HG02588 (cell line): Measurements from ENCODE around the gene MBP.
"Not testable (repeated sequence)": the region's sequence is repeated elsewhere in the genome, so short reads cannot be mapped to it uniquely, and the experiment has no call there.

ENCODE experiments used
- ATAC-seq: cut with Tn5 transposase; IDR thresholded peaks from one replicate; pipeline ENCODE4 v1.9.1; 2021; ENCODE audit warnings: mild to moderate bottlenecking, moderate library complexity; ENCODE audit not compliant: unreplicated experiment

MBP gene

DNA sequence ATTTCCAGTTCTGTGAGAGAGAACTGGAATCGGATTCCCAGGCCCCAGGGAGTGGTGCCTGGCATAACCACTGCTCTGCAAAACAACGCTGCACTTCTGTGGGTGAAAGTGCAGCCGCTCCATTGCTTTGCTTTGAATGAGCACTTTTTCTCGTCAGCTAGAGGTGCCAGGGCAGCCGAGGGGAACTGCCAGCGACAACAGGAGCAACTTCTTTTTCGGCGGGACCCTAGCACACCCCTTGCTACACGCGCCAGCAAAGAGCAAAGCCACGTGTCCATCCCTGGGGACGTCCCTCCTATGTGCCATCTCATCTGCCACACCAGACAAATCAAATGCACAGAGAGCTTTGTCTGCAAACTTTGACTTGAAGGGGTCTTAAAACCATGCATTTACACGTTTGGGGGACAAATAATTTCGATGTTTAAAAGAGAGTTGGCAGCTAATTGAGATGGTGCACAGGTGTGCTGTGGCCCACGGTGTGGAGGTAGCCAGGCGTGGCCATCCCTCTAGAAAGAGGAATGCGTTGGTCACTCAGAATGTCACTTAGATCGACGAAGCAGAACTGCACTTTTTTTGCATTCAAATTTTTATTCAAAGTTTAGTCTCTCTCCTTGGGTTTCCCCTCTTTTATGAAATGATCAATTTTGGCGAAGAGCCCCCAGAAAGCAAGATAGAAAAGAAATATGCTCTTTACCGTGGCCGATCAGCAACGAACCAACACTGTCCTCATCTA, 151.8 kb downstream of the MBP start:
- ATAC-seq = peak; percentile 24

DNA sequence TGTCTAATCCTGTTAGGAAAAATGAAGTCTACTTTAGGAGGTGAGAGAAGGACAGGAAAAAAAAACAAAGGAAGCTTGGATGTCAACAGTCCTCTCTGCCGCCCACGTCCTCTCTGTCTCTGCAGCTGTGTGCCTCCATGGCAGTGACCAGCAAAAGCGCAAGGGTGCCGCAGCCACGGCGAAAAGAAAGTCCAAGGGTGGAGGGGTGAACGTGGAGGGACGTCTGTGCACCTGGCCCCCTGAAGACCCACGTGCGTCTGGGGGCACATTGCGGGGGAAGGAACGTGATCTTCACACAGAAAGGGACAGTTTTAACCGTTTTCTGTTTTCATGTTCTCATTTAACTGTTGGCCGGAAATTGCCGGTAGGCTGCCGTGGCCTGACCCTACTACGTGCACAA, 152.7 kb downstream of the MBP start:
- no peak for ATAC-seq

DNA sequence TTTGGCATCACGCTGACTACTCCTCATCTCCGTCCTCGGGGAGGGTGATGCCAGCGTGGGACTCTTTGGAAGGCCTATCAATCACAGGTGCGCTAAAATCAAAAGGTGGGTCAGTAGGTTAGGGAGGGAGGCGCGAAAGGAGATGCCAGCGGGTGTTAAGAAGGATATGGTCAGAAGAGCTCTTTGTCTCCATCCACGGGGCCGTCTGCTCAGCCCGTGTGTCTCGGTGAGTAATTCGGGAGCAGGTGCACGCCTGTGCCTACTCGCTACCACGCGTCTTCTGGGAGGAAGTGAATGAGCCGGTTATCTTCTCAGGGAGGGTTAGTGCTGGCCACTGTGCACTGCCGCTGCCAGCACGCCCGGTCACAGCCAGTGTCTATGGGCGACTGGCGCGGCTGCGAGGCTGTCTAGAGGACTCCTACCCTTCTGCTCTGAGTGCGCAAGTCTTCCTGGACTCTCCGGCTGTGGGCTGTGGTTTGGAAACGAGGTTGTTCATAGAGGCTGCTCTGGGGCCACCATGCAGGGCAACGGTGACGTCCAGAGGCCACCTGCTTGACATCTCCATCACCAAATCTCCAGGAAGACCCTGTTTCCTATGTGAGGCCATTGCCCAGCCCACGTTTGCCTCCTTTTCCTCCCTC, 153.4 kb downstream of the MBP start:
- no peak for ATAC-seq

DNA sequence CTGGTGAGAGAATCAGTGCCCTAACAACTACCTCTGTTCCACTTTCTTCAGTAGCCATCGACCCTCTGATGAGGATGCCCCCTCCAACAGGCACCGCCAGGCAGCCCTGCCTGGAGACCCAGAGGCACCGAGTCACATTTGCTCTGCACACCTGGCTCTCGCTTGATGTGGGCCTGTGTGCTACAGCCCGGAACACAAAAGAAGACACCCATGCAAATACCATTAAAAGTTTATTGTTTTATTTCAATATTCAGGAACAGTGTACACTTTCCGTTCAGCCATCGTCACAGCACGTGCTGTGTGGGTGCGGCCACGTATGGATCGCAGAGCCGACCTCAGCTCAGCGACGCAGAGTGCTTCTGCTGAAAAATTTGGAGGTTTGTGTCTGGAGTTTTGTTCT, 154.0 kb downstream of the MBP start:
- ATAC-seq = no peak

DNA sequence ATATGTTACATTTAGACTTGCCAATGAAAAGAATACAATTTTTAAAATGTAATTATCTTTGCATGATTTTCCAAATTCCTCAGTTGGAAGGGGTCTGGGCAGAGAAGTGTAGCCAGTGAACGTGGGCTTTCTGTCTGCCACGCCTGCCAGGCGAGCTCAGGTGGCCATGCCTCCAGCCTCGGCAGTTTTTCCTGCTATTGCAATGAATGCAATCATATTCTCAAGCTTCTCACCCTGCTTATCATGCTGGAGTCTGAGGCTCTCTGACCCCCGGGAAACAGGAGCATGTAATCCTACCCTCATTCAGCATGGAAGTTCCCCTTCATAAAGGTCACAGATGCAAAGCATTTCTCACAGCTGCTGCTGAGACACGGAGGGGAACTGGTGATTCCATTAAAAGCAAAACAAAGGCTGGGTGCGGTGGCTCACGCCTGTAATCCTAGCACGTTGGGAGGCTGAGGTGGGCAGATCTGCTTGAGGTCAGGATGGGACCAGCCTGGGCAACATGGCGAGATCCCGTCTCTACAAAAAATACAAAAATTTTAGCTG, 154.8 kb downstream of the MBP start:
- no peak for ATAC-seq

DNA sequence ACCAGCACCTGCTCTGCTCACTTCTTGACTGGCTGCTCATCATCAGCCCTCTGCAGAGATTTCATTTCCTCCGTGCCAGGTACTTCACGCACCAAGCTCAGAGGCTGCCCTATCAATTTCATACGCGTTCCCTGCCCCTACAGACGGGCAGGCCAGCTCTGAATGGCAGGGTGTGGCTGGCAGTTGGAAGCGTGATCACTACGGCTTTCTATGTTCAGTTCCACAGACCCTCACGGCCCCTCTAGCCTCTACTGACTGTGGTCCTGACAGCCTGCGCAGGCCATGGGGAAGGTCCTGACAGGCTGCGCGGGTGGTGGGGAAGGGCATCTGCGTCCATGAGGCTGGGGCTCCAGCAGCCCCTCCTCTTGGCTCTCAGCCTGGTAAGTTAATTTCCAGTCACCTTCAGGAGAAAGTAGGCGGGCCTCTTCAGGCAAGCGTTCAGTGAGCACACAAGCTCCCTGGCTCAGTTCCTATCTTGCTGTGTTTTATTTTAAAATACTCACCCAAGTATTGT, 155.4 kb downstream of the MBP start:
- no peak for ATAC-seq

DNA sequence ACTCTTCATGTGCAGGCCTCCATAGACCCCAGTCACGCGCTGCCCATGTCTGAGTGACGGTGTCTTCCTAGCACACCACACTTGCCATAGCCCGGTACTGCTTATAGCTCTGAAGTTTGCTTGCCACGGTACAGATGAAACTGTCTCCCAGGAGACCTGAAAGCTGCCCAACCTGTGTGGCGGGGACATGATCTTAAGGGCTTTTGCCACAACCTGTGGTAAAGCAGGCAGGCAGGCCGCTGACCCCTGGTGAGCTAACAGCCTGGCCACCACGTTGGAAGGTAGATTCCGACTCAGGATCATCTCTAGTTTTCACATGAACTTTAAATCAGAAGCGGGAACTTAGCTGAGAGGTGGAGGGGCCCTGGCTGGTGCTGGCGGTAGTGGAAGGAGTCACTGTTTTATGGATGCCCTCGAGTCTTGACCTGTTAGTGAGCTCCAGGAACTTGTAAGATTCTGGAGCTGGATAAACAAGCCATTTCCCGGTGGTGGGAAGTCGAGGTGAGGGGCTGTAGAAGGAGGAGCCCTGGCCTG, 156.9 kb downstream of the MBP start:
- no peak for ATAC-seq

DNA sequence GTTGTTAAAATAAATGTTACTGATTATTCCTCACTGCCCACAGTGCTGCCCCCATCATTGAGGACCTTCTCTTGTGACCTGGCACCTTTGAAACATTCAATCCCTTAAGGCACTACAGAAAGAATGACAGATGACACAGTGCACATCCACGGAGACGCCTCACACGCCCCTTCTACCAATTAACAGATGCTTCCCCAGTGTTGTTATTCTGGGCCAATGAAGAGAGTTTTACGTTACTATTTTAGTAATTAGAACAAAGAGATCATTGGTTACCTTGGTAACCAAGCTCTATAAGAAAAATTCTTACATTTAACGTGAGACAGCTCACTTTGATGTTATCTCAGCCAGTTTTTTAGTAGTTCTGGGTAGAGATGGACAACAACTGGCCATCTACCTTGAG, 158.2 kb downstream of the MBP start:
- no peak for ATAC-seq

DNA sequence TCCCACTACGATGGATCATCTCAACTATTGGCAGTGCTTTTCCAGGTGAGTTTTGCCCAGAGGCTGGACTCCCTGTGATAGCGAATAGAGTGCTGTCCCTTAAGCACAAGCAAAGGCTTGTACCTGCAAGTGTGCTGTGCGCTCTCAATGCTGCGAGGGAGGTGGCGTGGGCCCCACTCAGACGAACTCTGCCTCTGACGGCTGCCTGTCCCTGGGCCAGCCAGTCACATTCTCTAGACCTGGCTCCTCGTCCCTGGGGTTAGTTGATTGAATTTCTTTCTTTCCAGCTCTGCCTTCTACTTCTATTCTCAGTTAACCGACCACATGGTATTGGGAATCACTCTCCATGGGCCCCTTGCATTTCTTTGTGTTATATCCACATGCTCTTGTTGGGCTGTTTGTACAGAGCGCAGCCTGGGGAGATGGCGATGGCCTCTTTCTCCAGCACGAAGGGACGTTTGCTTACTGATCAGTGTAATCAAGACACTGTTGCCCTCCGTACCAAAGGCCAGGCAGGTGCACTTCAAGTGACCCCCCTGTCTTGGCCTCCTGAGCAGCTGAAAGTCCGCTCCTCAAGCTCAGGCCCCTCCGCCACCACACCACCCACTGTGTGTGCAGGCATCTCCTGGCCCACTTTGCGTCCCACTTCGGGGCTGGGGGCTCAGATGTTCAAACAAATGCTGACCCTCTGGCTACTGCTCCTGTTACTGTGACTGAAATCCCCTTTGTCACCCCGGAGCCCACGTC, 158.9 kb downstream of the MBP start:
- ATAC-seq = no peak

DNA sequence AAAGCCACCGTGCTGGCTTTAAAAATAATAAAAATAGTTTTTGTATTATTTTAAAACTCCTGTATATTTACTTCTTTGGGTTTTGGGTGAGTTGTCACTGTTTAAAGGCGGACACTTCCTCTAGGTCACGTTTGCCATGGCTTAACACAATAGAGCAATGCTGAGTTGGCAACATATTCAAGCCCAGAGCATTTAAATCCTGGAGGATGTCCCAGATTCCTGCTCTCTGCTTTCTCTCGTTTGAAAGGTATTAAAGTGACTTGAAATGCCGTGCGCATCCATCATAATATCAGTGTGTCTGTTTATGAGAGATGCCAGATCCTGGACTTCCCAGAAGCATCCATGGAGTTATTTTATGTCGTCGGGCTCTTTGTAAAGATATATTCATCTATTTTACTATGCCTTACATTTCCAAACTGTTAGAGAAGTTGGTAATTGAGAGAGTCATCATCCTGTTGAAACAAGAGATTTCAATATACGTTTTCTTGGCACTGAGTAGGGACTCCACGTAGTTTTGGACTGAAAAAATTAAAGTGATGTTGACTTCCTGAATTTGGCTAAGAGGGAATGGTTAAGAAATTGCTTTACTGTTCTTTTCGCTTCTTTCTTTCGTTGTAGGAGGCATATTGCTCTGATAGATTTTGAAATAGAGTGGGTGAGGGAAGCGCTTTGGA, 159.6 kb downstream of the MBP start:
- ATAC-seq = no peak

DNA sequence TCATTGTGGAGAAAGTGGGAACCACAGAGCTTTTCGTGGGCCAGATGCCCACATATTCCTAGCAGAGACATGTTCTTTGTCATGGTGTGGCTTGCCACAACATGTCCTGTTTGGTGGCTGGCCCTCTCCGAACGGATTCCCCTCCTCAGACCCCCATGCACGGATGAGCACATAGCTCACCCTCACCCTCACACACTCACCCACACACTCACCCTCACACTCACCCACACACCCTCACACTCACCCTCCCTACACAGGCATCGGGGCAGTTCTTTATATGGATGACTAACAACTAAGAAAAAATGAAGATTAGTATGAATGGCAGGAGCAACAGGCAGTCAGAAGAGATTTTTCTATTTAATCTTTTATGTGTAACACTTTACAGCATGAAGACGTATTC, 160.3 kb downstream of the MBP start:
- no peak for ATAC-seq

DNA sequence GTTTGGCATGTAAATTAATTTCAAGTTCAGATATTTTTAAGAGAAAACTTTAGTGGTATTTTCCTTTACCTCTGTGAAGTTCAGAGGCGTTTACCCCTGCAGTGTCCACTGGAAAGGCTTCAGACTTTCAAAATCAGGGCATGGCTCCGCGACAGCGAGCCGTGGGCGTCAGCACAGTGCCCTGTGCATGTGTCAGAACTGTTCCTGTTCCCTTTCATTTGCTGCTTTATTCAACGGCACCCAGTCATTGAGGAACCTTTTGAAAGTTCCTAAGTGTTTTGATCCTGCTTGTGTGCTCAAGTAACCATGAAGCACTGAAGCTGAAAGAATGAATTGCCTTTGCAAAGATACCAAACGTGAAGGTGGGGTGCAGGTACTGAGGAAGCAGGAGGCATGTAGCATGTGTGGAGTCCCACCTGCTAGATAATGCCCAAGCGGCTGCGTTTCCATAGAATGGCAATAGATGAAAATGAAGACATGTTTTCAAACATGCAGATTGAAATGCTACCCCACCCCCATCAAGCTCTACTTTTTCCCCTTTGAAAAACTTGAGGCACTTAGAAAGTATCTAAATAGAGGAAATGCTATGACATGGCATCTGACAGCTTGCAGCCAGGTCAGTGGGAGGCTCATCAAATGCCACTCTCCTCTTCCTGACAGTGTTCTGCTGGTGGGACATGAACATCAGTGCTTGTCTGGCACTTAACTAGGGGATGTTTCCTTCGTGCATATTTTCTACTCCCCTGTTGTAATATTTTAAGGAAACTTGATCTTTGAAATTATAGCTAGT, 161.6 kb downstream of the MBP start:
- no peak for ATAC-seq

DNA sequence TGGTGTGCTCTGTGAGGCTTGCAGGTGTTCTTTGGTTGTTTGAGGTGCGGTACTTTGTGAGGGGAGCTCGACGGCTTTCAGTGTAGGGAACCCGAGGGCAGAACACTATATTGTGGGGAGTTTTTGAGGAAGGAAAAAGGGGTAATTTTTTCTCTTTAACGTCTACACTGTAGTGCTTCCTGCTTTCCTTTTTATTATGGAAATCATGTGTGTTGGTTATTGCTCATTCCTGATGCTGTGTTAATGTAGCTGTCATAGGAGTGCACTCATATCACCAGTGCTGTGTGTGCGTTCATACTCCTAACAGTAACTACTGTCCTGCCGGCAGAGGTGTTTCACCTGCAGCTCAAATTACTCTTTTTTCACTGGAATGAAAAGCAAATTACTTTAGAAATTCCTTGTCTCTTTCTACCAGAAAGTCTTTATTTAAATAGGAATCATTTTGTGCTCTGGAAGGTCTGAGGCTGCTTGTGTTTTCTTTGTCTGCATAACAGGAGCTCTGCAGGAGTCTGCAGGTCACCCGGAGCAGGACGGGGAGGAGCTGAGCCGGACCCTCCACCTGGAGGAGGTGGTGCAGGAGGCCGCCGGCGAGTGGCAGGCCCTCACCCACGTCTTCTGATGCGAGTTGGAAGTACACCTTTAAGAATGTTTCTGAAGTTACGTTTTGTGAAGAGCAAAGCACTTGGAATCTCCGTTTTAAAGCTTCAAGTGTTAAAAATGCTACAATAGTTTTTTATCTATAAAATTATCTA, 164.7 kb downstream of the MBP start:
- ATAC-seq = no peak

DNA sequence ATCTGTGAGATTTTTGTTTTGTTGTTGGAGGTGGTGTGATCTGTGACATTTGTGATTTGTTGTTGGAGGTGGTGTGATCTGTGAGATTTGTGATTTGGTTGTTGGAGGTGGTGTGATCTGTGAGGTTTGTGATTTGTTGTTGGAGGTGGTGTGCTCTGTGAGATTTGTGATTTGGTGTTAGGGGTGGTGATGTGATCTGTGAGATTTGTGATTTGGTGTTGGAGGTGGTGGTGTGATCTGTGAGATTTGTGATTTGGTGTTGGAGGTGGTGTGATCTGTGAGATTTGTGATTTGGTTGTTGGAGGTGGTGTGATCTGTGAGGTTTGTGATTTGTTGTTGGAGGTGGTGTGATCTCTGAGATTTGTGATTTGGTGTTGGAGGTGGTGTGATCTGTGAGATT, 165.3 kb downstream of the MBP start:
- not testable (repeated sequence) for ATAC-seq

DNA sequence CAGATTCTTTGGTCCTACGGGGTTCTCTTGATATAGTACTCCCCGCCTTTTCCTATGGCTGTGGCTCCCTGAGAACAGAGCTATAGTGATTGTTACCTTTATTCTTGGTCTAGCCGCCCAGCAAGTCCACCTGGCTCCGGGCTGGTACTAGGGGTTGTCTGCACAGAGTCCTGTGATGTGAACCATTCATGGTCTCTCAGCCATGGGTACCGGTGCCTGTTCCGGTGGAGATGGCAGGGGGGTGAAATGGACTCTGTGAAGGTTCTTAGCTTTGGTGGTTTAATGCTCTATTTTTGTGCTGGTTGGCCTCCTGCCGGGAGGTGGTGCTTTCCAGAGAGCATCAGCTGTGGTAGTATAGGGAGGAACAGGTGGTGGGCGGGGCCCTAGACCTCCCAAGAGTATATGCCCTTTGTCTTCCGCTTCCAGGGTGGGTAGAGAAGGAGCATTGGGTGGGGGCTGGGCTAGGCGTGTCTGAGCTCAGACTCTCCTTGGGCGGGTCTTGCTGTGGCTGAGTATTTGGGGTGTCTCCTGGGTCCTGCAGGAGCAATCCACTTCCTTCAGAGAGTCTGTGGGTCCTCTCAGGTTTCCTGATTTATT, 166.9 kb downstream of the MBP start:
- peak; percentile 80 for ATAC-seq

DNA sequence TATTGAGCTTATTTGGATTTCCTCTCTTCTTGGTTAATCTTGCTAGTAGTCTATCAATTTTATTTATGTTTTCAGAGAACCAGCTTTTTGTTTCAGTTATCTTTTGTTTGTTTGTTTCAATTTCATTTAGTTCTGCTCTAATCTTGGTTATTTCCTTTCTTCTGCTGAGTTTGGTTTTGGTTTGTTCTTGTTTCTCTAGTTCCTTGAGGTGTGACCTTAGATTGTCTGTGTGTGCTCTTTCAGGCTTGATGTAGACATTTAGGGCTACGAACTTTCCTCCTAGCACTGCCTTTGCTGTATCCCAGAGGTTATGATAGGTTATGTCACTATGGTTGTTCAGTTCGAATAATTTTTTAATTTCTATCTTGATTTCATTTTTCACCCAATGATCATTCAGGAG, 168.6 kb downstream of the MBP start:
- no peak for ATAC-seq

DNA sequence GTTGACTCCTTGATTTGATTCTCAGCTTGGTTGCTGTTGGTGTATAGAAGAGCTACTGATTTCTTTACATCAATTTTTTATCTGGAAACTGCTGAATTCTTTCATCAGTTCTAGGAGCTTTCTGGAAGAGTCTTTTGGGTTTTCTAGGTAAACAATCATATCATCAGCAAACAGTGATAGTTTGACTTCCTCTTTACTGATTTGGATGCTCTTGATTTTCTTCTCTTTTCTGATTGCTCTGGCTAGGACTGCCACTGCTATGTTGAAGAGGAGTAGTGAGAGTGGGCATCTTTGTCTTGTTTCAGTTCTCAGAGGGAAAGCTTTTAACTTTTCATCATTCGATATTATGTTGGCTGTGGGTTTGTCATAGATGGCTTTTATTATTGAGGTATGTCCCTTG, 169.7 kb downstream of the MBP start:
- no peak for ATAC-seq

DNA sequence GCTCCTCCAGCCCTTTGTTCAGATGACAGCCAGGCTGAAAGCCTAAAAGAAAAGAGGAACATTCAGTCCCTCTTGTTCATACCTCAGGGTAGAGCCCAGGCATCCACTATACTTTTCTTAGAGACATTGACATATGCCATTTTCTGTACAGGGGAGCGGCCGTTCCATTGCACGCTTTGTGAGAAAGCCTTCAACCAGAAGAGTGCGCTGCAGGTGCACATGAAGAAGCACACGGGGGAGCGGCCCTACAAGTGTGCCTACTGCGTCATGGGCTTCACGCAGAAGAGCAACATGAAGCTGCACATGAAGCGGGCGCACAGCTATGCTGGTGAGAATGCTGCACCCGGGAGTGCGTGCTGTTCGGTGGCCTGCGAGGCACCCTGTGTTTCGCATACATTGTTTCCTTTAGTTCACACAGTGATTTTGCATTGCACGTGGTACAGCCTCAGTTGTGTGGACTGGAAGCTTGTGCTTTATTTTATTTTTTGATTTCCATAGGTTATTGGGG, 172.0 kb downstream of the MBP start:
- no peak for ATAC-seq

DNA sequence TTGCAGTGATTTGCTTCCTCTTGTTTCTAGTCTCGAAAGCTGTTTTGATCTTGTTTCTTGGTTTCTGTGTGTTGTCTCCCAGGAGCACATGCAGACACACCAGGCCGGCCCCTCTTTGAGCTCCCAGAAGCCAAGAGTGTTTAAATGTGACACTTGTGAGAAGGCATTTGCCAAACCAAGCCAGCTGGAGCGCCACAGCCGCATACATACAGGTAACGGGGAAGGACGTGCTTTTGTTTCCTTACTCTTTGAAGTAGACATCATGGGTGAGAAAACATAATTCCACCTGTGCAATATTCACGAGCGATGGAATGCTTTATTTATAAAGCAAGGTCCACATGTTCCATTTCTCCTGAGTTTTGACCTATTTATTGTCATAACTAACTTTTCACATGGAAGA, 173.0 kb downstream of the MBP start:
- no peak for ATAC-seq
